Suprapubic skin (tissue), 4 donors: ENCODE measurements around the gene AGAP1.

Source experiments
- CTCF ChIP-seq, 2 donors: fragments of 200-600 bp in 1 of 2; fragments of 450-650 bp in 1 of 2; sonication (generic) in 1 of 2; IDR thresholded peaks; one replicate each; pipeline ENCODE4 v1.5.1; 2016 to 2019; ENCODE audit warnings: antibody characterized with exemption in 2 of 2, mild to moderate bottlenecking in 1 of 2, moderate library complexity in 1 of 2
- EP300 ChIP-seq: sonication (generic); formaldehyde crosslinking; IDR thresholded peaks from one replicate; pipeline ENCODE4 v1.6.1; 2017; ENCODE audit warnings: antibody characterized with exemption
- POLR2A ChIP-seq, 2 donors: fragments of 450-650 bp; IDR thresholded peaks; one replicate each; pipeline ENCODE4 v1.6.1; 2017; ENCODE audit warnings: antibody characterized with exemption in 2 of 2, mild to moderate bottlenecking in 2 of 2, moderate library complexity in 2 of 2
- POLR2AphosphoS5 ChIP-seq, 3 donors: sonication (generic); formaldehyde crosslinking; IDR thresholded peaks; one replicate each; pipeline ENCODE4 v1.6.1; 2017; ENCODE audit warnings: antibody characterized with exemption in 3 of 3

DNA sequence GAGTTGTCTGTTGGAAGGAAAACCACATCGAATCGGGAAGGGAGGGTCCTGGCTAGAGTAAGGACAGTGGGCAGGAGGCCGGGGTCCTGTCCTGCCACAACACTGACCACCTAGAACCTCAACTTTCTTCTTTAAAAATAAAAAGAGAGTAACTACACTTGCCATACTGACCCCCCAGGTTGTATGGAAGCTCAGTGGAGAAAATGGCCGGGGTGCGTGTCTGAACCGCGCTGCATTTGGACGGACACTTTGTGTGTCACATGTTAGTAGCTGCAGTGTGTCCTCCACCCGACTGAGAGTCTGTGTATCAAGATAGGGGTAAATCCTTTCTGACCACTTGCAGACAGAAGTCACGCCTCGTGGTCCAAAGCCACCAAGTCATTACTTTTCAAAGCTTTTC is 587.3 kb downstream of the AGAP1 start:
- no peak for TF ChIP-seq EP300
- no peak for TF ChIP-seq CTCF (IDR thresholded peaks at IDR 0.05)
- TF ChIP-seq POLR2A (IDR thresholded peaks at IDR 0.05) = no peak
- no peak for TF ChIP-seq POLR2AphosphoS5 (IDR thresholded peaks at IDR 0.05)
